Left hindlimb (tissue), 1 donor: ENCODE results near the gene SLC35G3.
"Not testable (repeated sequence)": the region's sequence is repeated elsewhere in the genome, so short reads cannot be mapped to it uniquely, and the experiment has no call there.

Experiments
- DNase-seq: peaks from one replicate; pipeline ENCODE4 v3.0.0-alpha.2; 2018

SLC35G3 gene

DNA sequence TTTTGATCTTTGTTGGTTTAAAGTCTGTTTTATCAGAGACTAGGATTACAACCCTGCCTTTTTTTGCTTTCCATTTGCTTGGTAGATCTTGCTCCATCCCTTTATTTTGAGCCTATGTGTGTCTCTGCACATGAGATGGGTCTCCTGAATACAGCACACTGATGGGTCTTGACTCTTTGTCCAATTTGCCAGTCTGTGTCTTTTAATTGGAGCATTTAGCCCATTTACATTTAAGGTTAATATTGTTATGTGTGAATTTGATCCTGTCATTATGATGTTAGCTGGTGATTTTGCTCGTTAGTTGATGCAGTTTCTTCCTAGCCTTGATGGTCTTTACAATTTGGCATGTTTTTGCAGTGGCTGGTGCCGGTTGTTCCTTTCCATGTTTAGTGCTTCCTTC lies 8.4 kb upstream of the SLC35G3 start:
- DNase-seq, result not testable (repeated sequence)

DNA sequence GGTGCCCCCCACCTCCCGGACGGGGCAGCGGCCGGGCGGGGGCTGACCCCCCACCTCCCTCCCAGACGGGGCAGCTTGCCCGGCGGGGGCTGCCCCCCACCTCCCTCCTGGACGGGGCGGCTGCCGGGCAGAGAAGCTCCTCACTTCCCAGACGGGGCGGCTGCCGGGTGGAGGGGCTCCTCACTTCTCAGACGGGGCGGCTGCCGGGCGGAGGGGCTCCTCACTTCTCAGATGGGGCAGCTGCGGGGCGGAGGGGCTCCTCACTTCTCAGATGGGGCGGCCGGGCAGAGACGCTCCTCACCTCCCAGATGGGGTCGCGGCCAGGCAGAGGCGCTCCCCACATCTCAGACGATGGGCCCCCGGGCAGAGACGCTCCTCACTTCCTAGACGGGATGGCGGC lies 869 bp upstream of the SLC35G3 start:
- not testable (repeated sequence) for DNase-seq

DNA sequence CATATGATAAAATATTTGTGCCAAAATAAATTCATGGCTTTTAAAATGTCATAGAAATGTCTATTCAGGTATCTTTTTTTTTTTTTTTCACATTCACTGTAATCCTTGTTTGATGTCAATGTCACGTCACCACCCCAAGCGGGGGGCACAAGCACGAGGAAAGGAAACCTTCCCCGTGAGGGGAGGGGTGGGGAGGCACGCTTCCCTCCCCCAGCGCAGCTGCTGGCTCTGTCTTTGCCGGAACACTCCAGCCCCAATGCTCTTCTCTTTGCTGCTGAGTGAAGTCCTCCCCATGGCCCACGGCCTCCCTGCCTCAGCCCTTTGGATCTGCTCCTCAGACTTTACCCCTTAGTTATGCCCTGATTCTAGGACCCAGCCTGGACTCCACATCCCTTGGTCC lies 1.5 kb downstream of the SLC35G3 start:
- no peak for DNase-seq

DNA sequence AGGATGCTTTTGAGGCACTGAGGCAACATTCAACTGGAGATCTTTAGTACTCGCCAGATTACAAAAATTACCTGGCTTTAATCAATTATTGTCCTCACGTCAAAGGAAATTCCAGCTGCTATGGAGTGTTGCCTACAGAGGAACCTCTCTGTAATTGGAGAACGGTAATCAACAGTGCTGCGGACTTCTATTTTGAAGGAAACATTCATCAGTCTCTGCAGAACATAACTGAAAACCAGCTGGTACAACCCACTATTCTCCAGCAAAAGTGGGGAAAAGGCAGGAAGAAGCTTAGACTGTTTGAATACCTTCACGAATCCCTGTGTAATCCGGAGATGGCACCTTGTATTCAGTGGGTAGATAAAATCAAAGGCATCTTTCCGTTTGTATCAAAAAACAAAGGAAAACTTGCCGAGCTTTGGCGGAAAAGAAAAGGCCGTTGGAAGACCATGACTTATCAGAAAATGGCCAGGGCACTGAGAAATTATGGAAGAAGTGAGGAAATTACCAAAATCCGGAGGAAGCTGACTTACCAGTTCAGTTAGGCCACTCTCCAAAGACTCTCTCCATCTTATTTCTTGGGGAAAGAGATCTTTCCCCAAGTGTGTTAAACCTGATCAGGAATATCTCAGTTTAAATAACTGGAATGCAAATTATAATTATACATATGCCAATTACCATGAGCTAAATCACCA lies 3.0 kb downstream of the SLC35G3 start:
- no peak for DNase-seq

DNA sequence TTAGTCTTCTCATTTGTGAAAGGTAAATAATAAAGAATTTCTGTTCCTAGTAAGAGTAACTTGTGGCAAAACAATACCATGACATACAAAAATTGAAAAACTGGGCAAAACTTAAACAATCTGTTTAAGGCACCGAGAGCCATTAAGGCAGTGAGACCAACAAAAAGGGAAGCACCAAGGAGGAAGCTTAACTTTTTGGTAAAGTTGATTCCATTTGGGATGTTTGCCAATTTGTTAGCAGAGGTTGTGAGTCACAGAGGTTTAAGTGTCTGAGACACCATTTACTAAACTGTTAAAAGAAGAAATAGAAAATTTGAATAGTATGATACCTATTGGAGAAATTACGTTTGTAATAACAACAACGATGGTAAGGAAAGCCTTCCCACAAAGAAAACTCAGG lies 4.9 kb downstream of the SLC35G3 start:
- no peak for DNase-seq

DNA sequence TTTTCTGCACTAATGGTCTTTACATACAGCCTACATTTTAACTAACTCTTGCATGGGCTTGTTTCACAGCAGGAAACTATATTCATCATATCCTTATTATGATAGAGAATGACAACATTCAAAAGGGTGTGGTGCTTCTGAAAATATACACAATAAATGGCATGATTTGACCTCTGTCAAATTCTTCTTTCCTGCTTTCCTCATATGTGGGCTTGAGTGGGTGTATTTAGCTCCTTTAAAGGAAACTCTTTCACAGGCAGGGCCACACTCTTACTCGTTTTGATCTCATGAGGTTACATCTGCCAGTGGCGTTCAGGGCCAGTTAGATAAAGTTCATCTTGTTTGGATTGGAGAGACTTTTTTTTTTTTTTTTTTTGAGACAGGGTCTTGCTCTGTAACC lies 6.1 kb downstream of the SLC35G3 start:
- DNase-seq, result no peak

DNA sequence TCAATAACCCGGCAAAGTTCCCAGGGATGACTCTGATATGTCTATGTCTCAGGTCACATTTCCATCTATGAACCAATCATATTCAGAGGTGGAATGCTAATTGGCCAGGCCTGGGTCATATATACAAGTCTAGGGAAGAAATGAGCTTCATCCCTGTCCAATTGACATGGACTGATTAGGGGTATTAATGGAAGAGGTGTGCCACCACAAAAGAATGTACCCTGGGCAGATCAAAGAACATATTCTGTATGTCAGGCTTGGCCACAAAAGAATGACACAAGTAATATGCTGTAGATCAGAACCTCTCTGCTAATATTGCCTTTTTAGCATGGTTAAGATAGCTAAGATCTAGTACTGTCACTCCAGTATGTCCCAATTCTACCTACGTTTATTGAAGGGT lies 6.7 kb downstream of the SLC35G3 start:
- no peak for DNase-seq

DNA sequence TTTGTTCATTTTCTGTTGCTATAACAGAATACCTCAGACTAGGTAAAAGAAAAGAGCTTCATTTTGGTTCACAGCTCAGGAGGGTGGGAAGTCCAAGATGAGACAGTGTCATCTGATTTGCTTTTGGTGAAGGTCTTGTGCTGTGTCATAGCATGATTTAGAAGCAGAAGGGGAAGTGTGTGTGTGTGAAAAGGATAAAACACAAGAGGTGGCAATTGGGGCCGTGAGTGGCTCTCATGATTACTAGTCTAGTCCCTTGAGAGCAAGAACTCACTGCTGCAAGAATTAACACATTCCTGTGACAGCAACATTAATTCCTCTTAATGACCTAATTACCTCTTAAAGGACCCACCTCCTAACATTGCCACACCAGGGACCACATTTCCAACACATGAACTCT lies 8.3 kb downstream of the SLC35G3 start:
- DNase-seq, result no peak

DNA sequence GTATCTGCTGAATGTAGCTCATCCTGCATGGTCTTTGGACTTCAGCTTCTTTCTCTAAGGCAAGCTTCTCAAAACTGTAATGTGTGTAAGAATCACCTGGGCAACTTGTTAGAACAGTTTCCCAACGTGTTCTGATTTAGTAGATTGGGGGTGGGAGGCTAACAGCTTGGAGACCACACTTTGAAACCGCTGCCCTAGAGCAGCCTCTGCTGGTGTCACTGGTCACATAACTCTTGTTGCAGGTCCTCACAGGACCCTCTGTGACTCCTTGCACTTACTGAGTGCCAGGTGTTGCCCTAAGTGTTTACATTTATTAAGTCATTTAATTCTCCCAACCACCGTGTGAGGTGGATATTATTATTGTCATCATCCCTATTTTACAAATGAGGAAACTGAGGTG lies 9.9 kb downstream of the SLC35G3 start:
- no peak for DNase-seq

DNA sequence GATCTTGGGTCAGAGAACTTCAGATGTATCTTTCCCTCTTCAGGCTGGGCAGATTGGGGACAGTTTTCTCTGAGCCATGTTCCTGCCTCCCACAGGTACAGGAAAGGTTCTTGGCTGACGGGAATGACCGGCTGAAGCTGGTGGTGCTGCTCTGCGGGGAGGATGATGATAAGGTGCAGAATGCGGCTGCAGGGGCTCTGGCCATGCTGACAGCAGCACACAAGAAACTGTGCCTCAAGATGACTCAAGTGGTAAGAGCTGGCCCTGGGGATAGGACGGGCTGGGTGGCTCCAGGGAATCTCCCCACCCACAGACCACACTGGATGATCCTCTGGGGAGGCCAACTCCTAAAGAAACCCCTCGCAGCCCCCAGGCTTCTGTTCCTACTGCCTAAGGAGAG lies 10.9 kb downstream of the SLC35G3 start:
- no peak for DNase-seq

DNA sequence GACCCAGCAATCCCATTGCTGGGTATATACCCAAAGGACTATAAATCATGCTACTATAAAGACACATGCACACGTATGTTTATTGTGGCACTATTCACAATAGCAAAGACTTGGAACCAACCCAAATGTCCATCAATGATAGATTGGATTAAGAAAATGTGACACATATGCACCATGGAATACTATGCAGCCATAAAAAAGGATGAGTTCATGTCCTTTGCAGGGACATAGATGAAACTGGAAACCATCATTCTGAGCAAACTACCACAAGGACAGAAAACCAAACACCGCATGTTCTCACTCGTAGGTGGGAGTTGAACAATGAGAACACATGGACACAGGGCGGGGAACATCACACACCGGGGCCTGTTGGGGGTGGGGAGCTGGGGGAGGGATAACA lies 14.8 kb downstream of the SLC35G3 start:
- not testable (repeated sequence) for DNase-seq

DNA sequence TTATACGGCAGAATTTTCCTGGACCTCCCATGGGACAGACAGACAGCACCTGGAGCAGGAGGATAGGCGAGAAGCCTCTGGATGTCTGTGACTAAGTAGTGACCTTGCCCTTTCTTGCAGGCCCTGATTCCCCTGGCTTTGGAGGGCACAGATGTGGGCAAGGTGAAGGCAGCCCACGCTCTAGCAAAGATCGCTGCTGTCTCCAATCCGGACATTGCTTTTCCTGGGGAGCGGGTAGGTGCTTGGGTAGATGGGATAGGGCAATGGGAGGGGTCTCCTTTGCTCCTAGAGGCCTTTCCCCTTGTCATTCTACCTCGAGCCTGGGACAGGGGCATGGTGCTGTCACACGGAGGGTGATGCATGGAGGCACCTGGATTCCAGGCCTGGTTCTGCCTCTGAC lies 17.3 kb downstream of the SLC35G3 start:
- no peak for DNase-seq

DNA sequence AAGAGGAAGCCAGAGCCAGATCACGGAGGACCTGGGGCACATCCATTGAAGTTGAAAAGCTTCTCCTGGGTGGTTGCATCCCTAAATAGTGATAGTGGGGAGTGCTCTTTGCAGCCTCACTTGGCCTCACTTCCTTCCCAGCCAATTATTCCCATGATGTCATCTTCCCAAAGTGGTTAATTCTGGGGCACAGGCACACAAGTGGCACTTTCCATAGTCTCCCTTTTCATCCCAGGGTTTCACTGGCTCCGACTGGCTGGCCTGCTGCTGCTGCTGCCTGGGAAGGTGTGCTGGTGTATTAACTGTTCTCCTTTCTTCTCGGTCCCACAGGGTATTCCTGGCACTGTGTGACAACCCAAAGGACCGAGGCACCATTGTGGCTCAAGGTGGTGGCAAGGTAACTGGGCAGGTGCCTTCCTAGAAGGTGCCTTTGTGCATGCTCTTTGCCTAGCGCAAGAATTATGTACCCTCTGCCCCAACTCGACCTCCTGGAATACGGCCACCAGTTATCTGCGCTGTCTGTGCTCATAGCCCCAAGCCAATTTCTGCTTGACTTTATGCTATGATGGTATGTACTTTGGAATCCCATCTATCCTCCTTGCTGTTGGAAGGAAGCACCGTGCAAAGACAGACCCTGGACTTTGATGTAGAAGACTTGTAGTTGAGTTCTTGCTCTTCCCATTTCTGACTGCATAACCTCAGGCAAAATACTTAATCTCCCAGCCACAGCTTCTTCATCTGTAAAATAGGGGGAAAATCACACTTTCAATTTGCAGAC lies 18.4 kb downstream of the SLC35G3 start:
- DNase-seq, result no peak

DNA sequence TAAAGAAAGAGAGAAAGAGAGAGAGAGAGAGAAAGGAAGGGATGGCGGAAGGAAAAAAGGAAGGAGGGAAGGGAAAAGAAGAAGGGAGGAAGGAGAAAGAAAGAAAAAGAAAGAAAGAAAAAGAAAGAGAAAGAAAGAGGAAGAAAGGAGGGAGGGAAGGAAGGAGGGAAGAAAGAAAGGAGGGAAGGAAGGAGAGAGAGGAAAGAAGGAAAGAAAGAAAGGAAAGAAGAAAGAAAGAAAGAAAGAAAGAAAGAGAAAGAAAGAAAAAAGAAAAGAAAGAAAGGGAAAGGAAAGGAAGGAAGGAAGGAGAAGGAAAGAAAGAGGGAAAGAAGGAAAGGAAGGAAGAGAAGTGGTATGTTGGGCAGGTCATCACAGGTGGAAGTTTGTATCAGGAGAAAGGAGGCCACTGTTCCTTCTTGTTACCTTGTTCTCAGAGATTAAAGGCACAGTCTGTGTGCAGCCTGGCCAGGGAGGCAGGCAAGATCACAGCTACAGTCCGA lies 19.3 kb downstream of the SLC35G3 start:
- DNase-seq, result no peak

DNA sequence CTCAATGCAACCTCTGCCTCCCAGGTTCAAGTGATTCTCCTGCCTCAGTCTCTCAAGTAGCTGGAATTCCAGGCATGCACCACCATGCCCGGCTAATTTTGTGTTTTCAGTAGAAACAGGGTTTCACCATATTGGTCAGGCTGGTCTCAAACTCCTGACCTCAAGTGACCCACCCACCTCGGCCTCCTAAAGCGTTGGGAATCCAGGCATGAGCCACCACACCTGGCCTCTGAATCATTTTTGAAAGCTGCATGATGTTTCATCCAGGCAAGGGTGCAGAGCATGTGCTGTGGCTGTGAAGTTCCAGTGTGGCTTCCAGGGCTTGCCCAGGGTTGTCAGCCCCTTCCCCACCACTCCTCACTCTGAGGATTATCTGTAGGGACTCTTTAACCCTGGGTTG lies 21.9 kb downstream of the SLC35G3 start:
- not testable (repeated sequence) for DNase-seq

DNA sequence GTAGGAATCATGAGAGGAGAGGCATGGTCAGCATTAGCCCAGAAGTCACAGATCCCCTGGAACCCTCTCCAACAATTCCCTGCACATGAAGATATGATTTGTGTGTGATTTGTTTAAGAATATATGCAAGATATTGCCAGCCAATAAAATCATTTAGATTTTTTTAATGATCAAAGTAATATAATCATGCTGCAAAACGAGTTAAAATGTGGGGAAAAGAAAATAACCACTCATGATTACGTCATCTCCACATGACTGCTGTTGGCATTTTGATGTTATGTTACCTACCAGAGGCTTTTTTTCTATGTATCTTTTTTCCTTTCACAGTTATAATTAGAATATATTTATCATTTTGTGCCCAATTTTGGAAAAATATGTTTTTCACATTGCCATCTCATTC lies 22.4 kb downstream of the SLC35G3 start:
- DNase-seq, result no peak

DNA sequence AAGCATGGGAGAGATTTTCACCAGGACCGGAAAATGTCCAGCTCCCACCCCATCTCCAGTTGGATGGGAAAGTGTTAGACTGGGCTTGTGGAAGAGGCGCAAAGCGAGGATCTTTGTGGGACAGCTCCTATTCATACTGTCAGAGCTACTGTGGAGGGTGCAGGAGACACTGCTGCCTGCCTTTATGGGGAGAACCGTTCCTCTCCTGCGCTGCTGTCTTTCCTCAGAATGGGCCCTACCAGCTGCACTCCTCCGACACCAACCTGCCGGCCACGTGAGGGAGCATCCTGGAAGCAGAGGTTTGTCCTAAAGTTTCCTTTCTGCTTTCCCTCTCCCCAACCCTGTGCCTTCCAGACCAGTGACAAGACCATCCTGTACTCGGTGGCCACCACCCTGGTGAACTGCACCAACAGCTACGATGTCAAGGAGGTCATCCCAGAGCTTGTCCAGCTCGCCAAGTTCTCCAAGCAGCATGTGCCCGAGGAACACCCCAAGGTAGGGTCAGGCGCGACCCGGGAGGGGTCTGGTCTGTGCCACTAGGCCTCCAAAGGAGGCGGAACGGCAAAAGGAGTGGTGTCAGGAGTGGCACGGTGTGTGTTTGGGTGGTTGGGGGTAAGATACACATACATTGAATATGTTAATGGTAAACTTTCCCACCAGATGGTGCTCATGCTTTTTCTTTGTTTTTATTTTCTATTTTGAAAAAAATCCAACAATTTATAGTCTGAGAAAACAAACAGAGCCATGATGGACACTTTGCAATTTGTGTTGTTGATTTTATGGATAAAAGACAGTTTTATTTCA lies 23.0 kb downstream of the SLC35G3 start:
- DNase-seq, result no peak

DNA sequence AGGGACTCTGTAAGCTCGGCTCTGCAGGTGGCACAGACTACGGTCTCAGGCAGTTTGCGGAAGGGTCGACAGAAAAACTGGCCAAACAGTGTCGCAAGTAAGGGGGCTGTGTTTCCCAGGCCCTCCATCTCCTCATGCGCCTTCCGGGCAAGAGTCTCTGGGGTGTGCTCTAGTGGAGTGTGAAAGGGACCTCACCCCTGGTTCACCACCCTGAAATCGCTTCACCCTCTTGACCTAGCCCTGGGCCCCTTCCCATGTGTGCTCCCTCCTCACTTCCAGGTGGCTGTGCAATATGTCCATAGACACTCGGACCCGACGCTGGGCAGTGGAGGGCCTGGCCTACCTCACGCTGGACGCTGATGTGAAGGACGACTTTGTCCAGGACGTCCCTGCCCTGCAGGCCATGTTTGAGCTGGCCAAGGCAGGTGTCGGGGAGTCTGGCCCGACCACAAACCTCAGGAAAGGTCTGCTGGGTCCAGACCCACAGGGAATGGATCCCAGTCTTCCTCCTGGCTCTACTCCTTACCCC lies 24.3 kb downstream of the SLC35G3 start:
- no peak for DNase-seq

DNA sequence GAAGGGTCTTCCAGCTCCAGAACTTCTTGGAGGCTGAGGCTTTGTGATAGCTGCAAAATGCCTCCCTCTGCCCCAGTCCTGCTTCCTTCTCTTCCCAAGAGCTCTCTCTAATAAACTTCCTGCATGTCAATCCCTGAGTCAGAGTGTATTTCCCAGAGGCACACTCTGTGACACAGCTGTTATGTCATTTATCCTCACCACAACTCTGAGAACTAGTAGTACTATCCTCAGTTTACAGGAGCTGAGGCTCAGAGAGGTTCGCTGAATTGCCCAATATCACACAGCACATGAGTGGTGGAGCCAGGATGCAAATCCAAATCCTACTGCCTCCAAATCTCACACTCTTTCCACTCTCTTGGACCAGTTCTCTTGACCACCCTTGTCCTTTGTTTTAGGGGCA lies 26.5 kb downstream of the SLC35G3 start:
- no peak for DNase-seq

DNA sequence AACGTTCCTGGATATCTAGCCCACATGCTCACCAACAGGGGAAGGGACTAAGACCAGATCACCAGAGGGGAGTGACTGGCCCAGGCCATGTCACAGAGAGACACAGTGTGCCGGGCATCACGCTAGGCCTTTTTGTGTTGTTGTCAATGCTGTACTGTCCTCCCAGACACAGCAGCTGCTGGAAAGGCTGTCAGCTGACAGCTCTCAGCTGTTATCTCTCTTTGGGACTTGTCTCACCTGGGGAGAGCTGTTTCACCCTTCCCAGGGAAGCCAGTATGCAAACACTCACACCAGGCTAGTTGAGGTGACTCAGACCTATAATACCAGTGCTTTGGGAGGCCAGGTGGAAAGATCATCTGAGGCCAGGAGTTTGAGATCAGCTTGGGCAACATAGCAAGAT lies 27.1 kb downstream of the SLC35G3 start:
- DNase-seq, result no peak

DNA sequence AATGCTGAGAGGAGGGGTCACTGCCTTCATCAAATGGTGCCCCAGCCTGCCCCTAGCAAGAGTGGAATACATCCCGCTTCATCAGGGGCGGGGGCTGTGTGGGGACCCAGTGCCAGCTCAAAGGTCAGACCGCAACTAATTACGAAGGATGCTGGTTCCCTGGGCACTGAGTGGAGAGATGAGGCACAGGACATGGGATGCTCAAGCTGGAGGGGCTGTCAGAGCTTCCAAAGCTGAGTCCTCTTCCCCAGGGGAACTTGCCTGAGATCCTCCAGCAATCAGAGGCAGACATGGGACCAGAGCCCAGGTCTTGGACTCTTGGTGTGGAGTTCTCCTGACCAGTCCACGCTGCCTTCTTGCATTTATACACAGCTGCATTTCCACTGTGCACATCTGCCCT lies 27.7 kb downstream of the SLC35G3 start:
- DNase-seq, result no peak

DNA sequence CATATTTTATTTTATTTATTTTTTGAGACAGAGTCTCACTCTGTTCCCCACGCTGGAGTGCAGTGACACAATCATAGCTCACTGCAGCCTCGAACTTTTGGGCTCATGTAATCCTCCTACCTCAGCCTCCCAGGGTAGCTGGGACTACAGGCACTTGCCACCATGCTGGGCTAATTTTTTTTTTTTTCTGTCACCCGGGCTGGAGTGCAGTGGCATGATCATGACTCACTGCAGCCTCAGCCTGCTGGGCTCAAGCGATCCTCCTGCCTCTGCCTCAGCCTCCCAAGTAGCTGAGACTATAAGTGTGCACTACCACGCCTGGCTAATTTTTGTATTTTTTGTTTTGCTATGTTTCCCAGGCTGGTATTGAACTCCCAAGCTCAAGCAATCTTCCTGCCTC lies 29.5 kb downstream of the SLC35G3 start:
- no peak for DNase-seq

DNA sequence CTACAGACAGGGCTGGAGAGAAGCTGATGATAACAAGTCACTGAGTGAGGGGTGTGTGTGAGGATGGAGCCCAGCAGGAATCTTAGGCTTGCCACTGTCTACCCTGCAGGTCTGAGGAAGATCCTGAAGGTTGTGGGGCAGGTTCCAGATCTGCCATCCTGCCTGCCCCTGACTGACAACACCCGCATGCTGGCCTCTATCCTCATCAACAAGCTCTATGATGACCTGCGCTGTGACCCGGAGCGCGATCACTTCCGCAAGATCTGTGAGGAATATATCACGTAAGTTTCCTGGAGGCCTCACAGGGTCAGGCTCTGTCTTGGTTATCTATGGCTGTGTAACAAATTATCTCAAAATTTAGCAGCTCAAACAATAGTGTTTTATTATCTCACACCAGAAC lies 30.3 kb downstream of the SLC35G3 start:
- no peak for DNase-seq
